CD8-positive, alpha-beta memory T cell (primary cell): ENCODE results near the gene NEXN. TPM values are rescaled to one million over a fixed set of nuclear protein-coding genes. Genes with fewer than 3 reads are reported as not detected.
"Not testable (repeated sequence)": the region's sequence is repeated elsewhere in the genome, so short reads cannot be mapped to it uniquely, and the experiment has no call there.

ENCODE experiments used
- CTCF ChIA-PET: fragments of 350-600 bp; sonication (Branson Sonifier 250); formaldehyde crosslinking; loops from one replicate; lab custom pipeline; 2021; ENCODE audit warnings: antibody characterized with exemption; lab: Charles Lee
- POLR2A ChIA-PET: fragments of 350-600 bp; sonication (Branson Sonifier 250); formaldehyde crosslinking; loops from one replicate; lab custom pipeline; 2021; ENCODE audit warnings: antibody characterized with exemption; lab: Charles Lee
- DNase-seq, 5 donors: peaks; one replicate each; pipeline versions ENCODE4 v3.0.0 to v3.0.0-alpha.2; 2020 to 2022; ENCODE audit warnings: mixed read lengths in 1 of 5
- H3K27ac ChIP-seq: one replicate; pipeline ENCODE4 v1.7.0; 2013; ENCODE audit warnings: low read depth, mild to moderate bottlenecking, low read length, moderate library complexity
- H3K27me3 ChIP-seq: 2 replicates; pipeline ENCODE4 v1.7.0; 2013; ENCODE audit warnings: low read length, mild to moderate bottlenecking; ENCODE audit not compliant: insufficient read depth, poor library complexity, severe bottlenecking
- H3K36me3 ChIP-seq: 2 replicates; pipeline ENCODE4 v1.7.0; 2013; ENCODE audit warnings: mild to moderate bottlenecking, low read length, moderate library complexity; ENCODE audit not compliant: insufficient read depth
- H3K4me1 ChIP-seq: 2 replicates; pipeline ENCODE4 v1.7.0; 2013; ENCODE audit warnings: mild to moderate bottlenecking, low read length, moderate library complexity; ENCODE audit not compliant: insufficient read depth
- H3K4me3 ChIP-seq: 2 replicates; pipeline ENCODE4 v1.7.0; 2013; ENCODE audit warnings: mild to moderate bottlenecking, low read length
- H3K9me3 ChIP-seq: 2 replicates; pipeline ENCODE4 v1.7.0; 2013; ENCODE audit warnings: mild to moderate bottlenecking, low read length
- H3K27ac Mint-ChIP-seq, 8 donors: one replicate each; pipeline ENCODE4 v1.8.0; 2020 to 2021; ENCODE audit warnings: mixed read lengths in 8 of 8, mild to moderate bottlenecking in 6 of 8, inconsistent platforms in 3 of 8, moderate library complexity in 3 of 8
- H3K27me3 Mint-ChIP-seq, 2 donors: one replicate each; pipeline ENCODE4 v1.8.0; 2020 to 2021; ENCODE audit warnings: mixed read lengths in 2 of 2, mild to moderate bottlenecking in 1 of 2, moderate library complexity in 1 of 2
- H3K36me3 Mint-ChIP-seq, 3 donors: one replicate each; pipeline ENCODE4 v1.8.0; 2020 to 2021; ENCODE audit warnings: mixed read lengths in 3 of 3, inconsistent platforms in 1 of 3, mild to moderate bottlenecking in 1 of 3
- H3K4me1 Mint-ChIP-seq, 3 donors: one replicate each; pipeline ENCODE4 v1.8.0; 2020 to 2021; ENCODE audit warnings: mixed read lengths in 3 of 3, inconsistent platforms in 1 of 3, mild to moderate bottlenecking in 1 of 3
- H3K4me3 Mint-ChIP-seq, 7 donors: one replicate each; pipeline ENCODE4 v1.8.0; 2020 to 2021; ENCODE audit warnings: mixed read lengths in 7 of 7, mild to moderate bottlenecking in 6 of 7, moderate library complexity in 4 of 7, inconsistent platforms in 2 of 7
- H3K9me3 Mint-ChIP-seq, 5 donors: one replicate each; pipeline ENCODE4 v1.8.0; 2020 to 2022; ENCODE audit warnings: mixed read lengths in 5 of 5, mild to moderate bottlenecking in 3 of 5, moderate library complexity in 2 of 5, inconsistent platforms in 1 of 5
- polyA plus RNA-seq: library from polyadenylated mRNA; unstranded; fragments of 300-500 nt; fragmentation: Illumina TruSeq; gene quantifications from one replicate; pipeline ENCODE4 v1.2.3, GENCODE V29; 2021
- total RNA-seq, 2 experiments: library from RNA; stranded (reverse); gene quantifications; one replicate each; pipeline ENCODE4 v1.2.3, GENCODE V29; 2021

Gene NEXN
- total and polyA plus RNA-seq, 3 experiments from 2014 or later = 0.09 to 0.84 (median 0.42) TPM

DNA sequence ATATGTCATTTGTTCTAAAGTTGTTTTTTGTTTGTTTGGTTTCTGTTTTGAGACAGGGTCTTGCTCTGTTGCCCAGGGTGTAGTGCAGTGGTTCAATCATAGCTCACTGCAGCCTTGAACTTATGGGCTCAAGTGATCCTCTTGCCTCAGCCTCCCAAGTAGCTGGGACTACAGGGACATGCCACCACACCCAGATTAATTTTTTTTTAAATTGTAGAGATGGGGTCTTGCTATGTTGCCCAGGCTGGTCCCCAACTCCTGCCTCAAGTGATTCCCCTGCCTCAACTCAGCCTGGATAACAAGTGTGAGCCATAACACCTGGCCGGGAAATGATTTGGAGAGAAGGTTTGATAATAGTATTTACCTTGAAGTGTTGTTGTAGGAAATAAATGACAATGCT is 18.2 kb downstream of the NEXN start:
- POLR2A ChIA-PET = no interaction called here
- no peak overlapping the region for H3K4me3 ChIP-seq
- no peaks in the 10 kb centered on the region for H3K36me3 Mint-ChIP-seq
- no peaks in the 10 kb centered on the region for H3K27me3 ChIP-seq
- CTCF ChIA-PET = no interaction called here
- DNase-seq = no peak
- no peaks in the 10 kb centered on the region for H3K9me3 ChIP-seq
- H3K27ac ChIP-seq = no peak overlapping the region
- H3K9me3 Mint-ChIP-seq = no peaks in the 10 kb centered on the region
- H3K36me3 ChIP-seq = no peaks in the 10 kb centered on the region
- H3K27me3 Mint-ChIP-seq = peaks cover 0 to 6% of the 10 kb centered on the region in 2 donors
- H3K27ac Mint-ChIP-seq = no peak overlapping the region
- no peaks in the 10 kb centered on the region for H3K4me1 ChIP-seq
- no peaks in the 10 kb centered on the region for H3K4me1 Mint-ChIP-seq
- no peak overlapping the region for H3K4me3 Mint-ChIP-seq

DNA sequence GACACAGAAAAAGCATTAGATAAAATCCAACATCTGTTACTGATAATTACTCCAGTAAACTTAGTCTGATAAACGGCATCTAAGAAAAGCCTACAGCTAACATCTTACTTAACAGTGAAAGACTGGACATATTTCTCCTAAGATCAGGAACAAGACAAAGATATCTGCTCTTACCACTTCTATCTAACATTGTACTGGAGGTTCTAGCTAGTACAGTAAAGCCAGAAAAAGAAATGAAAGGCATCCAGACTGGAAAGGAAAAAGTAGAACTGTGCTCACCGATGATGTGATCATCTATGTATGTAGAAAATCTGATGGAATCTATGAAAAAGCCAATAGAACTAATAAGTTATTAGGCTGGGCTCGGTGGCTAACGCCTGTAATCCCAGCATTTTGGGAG is 21.7 kb downstream of the NEXN start:
- Mint-ChIP-seq H3K27ac (no peak overlapping the region), H3K36me3 (no peaks in the 10 kb centered on the region), H3K4me1 (no peaks in the 10 kb centered on the region), H3K4me3 (no peak overlapping the region), H3K9me3 (no peaks in the 10 kb centered on the region), H3K27me3 (peaks cover 2 to 6% of the 10 kb centered on the region in 2 donors)
- DNase-seq = no peak
- no peaks in the 10 kb centered on the region for H3K27me3 ChIP-seq
- H3K27ac ChIP-seq = no peak overlapping the region
- H3K36me3 ChIP-seq = no peaks in the 10 kb centered on the region
- no peaks in the 10 kb centered on the region for H3K9me3 ChIP-seq
- ChIA-PET POLR2A (no interaction called here), CTCF (interaction anchor here (0.7 kb wide), 1 partner anchor 193 kb away, joined by 3 read pairs; no protein-coding TSS in a partner anchor)
- H3K4me3 ChIP-seq = no peak overlapping the region
- H3K4me1 ChIP-seq = no peaks in the 10 kb centered on the region

DNA sequence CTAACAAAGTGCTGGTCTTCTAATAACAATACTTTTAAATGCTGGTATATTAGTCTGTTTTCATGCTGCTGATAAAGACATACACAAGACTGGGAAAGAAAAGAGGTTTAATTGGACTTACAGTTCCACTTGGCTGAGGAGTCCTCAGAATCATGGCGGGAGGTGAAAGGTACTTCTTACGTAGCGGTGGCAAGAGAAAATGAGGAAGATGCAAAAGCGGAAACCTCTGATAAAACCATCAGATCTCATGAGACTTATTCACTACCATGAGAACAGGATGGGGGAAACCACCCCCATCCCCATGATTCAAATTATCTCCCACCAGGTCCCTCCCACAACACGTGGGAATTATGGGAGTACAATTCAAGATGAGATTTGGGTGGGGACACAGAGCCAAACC is 30.5 kb downstream of the NEXN start:
- H3K27me3 ChIP-seq, H3K9me3 Mint-ChIP-seq, POLR2A ChIA-PET, H3K27me3 Mint-ChIP-seq, DNase-seq, H3K4me3 Mint-ChIP-seq, H3K4me3 ChIP-seq, H3K9me3 ChIP-seq, CTCF ChIA-PET, H3K36me3 ChIP-seq, H3K27ac Mint-ChIP-seq, H3K27ac ChIP-seq, H3K36me3 Mint-ChIP-seq, H3K4me1 Mint-ChIP-seq, H3K4me1 ChIP-seq: not testable (repeated sequence)

DNA sequence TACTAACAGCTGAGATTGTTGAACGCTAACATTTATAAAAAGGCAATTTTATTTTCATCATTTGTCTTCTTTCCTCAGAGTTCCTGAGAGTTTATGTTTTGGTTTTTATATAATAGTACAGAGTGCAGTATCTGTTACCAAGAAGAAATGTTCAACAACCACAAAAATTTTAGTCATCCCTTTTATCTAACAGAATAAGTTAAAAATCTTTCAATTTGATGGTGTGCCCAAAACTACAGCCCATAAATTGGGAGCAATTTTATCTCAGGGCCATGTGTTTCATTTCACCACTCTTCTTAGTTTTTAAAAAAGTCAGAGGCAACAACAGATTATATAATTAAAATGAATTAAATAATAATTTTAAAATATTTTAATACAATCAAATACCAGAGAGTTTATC is 37.1 kb downstream of the NEXN start:
- H3K27ac ChIP-seq = no peak overlapping the region
- H3K4me1 Mint-ChIP-seq = peaks cover 9 to 18% (median 13%) of the 10 kb centered on the region in 3 donors
- no peaks in the 10 kb centered on the region for H3K4me1 ChIP-seq
- peaks cover 3% of the 10 kb centered on the region for H3K27me3 ChIP-seq
- peaks cover 0 to 7% (median under 1%) of the 10 kb centered on the region in 3 donors for H3K36me3 Mint-ChIP-seq
- H3K9me3 ChIP-seq = no peaks in the 10 kb centered on the region
- H3K27ac Mint-ChIP-seq = no peak overlapping the region
- POLR2A ChIA-PET = no interaction called here
- H3K9me3 Mint-ChIP-seq = no peaks in the 10 kb centered on the region
- no peaks in the 10 kb centered on the region for H3K27me3 Mint-ChIP-seq
- CTCF ChIA-PET = no interaction called here
- DNase-seq = no peak
- no peak overlapping the region for H3K4me3 ChIP-seq
- H3K36me3 ChIP-seq = no peaks in the 10 kb centered on the region
- H3K4me3 Mint-ChIP-seq = no peak overlapping the region

DNA sequence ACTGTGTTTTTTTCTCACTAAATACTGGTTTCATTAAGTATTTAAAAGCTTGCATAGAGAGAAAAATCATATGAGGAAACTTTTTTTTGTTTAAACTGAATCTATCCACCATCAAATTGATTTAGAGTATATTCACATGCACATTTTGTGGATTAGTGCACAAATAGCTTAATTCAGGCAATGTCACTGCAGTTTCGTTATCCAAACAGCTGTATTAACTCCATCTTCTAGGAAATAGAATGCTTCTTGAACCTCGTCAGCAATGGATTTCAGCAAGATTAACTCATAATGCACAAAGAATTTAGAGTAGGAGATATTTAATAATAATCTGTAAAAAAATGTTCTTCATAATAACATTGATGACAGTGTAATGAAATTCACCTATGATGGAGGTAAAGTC is 37.5 kb downstream of the NEXN start:
- peaks cover 9 to 18% (median 13%) of the 10 kb centered on the region in 3 donors for H3K4me1 Mint-ChIP-seq
- no peaks in the 10 kb centered on the region for H3K27me3 Mint-ChIP-seq
- no peaks in the 10 kb centered on the region for H3K9me3 ChIP-seq
- no peak overlapping the region for H3K27ac ChIP-seq
- POLR2A ChIA-PET = no interaction called here
- H3K4me3 ChIP-seq = peak overlapping the region; percentile 32
- CTCF ChIA-PET = no interaction called here
- H3K9me3 Mint-ChIP-seq = no peaks in the 10 kb centered on the region
- DNase-seq = no peak
- peak overlapping the region in 1 of 8 donors; percentile 43 for H3K27ac Mint-ChIP-seq
- peaks cover 3% of the 10 kb centered on the region for H3K27me3 ChIP-seq
- no peaks in the 10 kb centered on the region for H3K36me3 ChIP-seq
- peak overlapping the region in 6 of 7 donors; percentile 44 to 88 (median 84) for H3K4me3 Mint-ChIP-seq
- H3K36me3 Mint-ChIP-seq = peaks cover 0 to 7% (median 2%) of the 10 kb centered on the region in 3 donors
- no peaks in the 10 kb centered on the region for H3K4me1 ChIP-seq

DNA sequence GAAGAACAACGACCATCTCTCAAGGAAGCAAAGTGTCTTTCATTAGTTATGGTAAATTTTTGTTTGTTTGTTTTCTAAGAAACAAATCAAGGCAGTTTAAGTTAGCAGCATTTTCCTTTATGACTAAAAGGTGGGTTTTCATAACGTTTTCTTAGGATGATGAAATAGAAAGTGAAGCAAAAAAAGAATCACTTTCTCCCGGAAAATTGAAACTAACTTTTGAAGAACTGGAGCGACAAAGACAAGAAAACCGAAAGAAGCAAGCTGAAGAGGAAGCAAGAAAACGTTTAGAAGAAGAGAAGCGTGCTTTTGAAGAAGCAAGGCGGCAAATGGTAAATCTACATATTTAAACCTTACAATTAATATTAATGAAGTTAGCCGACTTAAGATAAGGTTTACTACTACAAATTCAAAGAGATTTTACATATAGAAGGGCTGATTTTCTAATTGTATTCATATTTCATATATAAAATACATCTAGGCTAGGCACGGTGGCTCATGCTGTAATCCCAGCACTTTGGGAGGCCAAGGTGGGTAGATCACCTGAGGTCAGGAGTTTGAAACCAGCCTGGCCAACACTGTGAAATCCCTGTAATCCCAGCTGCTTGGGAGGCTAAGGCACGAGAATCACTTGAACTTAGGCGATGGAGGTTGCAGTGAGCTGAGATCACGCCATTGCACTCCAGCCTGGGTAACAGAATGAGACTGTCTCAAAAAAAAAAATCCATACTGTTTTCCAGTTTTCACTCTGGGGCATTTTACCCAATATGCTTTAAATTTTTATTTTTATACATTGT is 38.3 kb downstream of the NEXN start:
- Histone ChIP-seq H3K27me3 (peaks cover 3% of the 10 kb centered on the region), H3K36me3 (no peaks in the 10 kb centered on the region), H3K27ac (no peak overlapping the region), H3K4me3 (peak overlapping the region; percentile 32), H3K9me3 (no peaks in the 10 kb centered on the region), H3K4me1 (no peaks in the 10 kb centered on the region)
- peaks cover 9 to 18% (median 13%) of the 10 kb centered on the region in 3 donors for H3K4me1 Mint-ChIP-seq
- DNase-seq = no peak
- H3K4me3 Mint-ChIP-seq = peak overlapping the region; percentile 73 to 88 (median 83)
- H3K36me3 Mint-ChIP-seq = peaks cover 0 to 7% (median 2%) of the 10 kb centered on the region in 3 donors
- H3K9me3 Mint-ChIP-seq = no peaks in the 10 kb centered on the region
- POLR2A ChIA-PET = no interaction called here
- CTCF ChIA-PET = no interaction called here
- no peaks in the 10 kb centered on the region for H3K27me3 Mint-ChIP-seq
- peak overlapping the region in 6 of 8 donors; percentile 2 to 71 (median 38) for H3K27ac Mint-ChIP-seq

DNA sequence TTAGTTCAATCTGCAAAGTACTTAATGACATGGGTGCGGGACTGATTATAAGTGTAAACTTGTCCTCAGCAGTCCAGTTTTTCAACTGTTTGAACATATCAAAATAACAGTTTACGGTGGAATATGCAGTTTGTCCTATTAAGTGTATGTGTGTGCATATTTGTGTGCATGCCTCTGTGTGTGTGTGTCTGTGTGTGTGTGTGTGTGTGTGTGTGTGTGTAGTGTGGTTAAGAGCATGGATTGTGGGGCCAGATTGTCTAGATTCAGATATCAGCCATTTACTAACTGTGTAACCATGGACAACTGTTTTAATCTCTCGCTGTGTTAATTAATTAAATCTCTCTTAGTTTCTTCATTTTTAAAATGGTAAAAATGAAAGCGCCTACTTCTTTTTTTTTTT is 39.0 kb downstream of the NEXN start:
- Mint-ChIP-seq H3K9me3 (no peaks in the 10 kb centered on the region), H3K27ac (no peak overlapping the region), H3K4me1 (peaks cover 9 to 18% (median 13%) of the 10 kb centered on the region in 3 donors), H3K4me3 (peak overlapping the region in 2 of 7 donors; percentile 18 to 33), H3K27me3 (no peaks in the 10 kb centered on the region), H3K36me3 (peaks cover 0 to 7% (median 2%) of the 10 kb centered on the region in 3 donors)
- Histone ChIP-seq H3K4me3 (no peak overlapping the region), H3K27me3 (peaks cover 3% of the 10 kb centered on the region), H3K4me1 (no peaks in the 10 kb centered on the region), H3K27ac (no peak overlapping the region), H3K9me3 (no peaks in the 10 kb centered on the region), H3K36me3 (no peaks in the 10 kb centered on the region)
- POLR2A ChIA-PET = no interaction called here
- no peak for DNase-seq
- CTCF ChIA-PET = no interaction called here

DNA sequence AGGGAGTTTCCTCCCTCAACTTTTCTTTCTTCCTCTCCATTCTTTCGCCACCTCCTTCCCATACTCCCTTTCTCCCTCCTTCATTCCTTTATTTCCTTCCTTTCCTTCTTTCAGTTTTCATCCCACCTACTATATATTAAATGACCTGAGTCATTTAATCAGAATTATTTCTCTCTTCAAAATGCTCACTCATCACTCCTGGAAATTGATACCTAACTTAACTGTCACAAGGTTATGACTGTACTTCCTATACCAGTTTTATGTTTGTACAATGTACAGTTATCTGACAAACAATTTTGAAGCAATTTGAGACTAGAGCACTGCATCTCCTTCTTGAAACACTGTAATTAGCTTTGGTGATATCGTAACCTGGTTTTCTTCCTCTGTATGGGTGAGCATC is 41.4 kb downstream of the NEXN start:
- H3K27me3 ChIP-seq = peaks cover 3% of the 10 kb centered on the region
- no peaks in the 10 kb centered on the region for H3K36me3 ChIP-seq
- Mint-ChIP-seq H3K9me3 (no peaks in the 10 kb centered on the region), H3K4me3 (no peak overlapping the region), H3K36me3 (peaks cover 0 to 7% (median 2%) of the 10 kb centered on the region in 3 donors), H3K27ac (no peak overlapping the region), H3K4me1 (peaks cover 9 to 18% (median 13%) of the 10 kb centered on the region in 3 donors), H3K27me3 (no peaks in the 10 kb centered on the region)
- ChIA-PET POLR2A (no interaction called here), CTCF (no interaction called here)
- DNase-seq = no peak
- H3K9me3 ChIP-seq = no peaks in the 10 kb centered on the region
- H3K4me3 ChIP-seq = no peak overlapping the region
- no peak overlapping the region for H3K27ac ChIP-seq
- H3K4me1 ChIP-seq = no peaks in the 10 kb centered on the region
